Testis (tissue), 2 donors: ENCODE results near the gene EDNRA.

Experiments used
- CTCF ChIP-seq, 3 experiments: fragments of 450-650 bp in 2 of 3; fragments of 200-600 bp in 1 of 3; sonication (generic) in 1 of 3; IDR thresholded peaks; one replicate each; pipeline ENCODE4 v1.5.1; 2016 to 2019; ENCODE audit warnings: antibody characterized with exemption in 3 of 3, mild to moderate bottlenecking in 2 of 3, moderate library complexity in 1 of 3
- POLR2A ChIP-seq: fragments of 450-650 bp; IDR thresholded peaks from one replicate; pipeline ENCODE4 v1.6.1; 2017; ENCODE audit warnings: antibody characterized with exemption, mild to moderate bottlenecking, moderate library complexity

GRCh38 chr4:147491086-147491485 lies 10.2 kb downstream of the EDNRA start:
- TF ChIP-seq CTCF (IDR thresholded peaks at IDR 0.05) (no peak), POLR2A (no peak)
